Mesothelial cell of epicardium (in vitro differentiated cells): ENCODE results near the gene NCOA1. TPM values are rescaled to one million over a fixed set of nuclear protein-coding genes. Genes with fewer than 3 reads are reported as not detected.
"Not testable (repeated sequence)": the region's sequence is repeated elsewhere in the genome, so short reads cannot be mapped to it uniquely, and the experiment has no call there.

Source experiments
- DNase-seq, 2 experiments: peaks; one replicate each; pipeline ENCODE4 v3.0.0; 2021; ENCODE audit warnings: low spot score in 2 of 2; ENCODE audit not compliant: unreplicated experiment in 2 of 2
- H3K27ac Mint-ChIP-seq: 2 replicates; pipeline ENCODE4 v1.8.0; 2021; ENCODE audit warnings: mixed read lengths
- H3K27me3 Mint-ChIP-seq: 2 replicates; pipeline ENCODE4 v1.8.0; 2021; ENCODE audit warnings: low read depth, mixed read lengths
- H3K36me3 Mint-ChIP-seq: 2 replicates; pipeline ENCODE4 v1.8.0; 2021; ENCODE audit warnings: mixed read lengths
- H3K4me1 Mint-ChIP-seq: 2 replicates; pipeline ENCODE4 v1.8.0; 2021; ENCODE audit warnings: mixed read lengths
- H3K4me3 Mint-ChIP-seq: 2 replicates; pipeline ENCODE4 v1.8.0; 2021; ENCODE audit warnings: mild to moderate bottlenecking, moderate library complexity, mixed read lengths
- H3K9me3 Mint-ChIP-seq: 2 replicates; pipeline ENCODE4 v1.8.0; 2021; ENCODE audit warnings: mixed read lengths
- total RNA-seq: library from RNA; stranded (reverse); gene quantifications from 3 replicates; pipeline ENCODE4 v1.2.1, GENCODE V29; 2021
- TF ChIP-seq, protein P1 (sequence below): fragments of 200-600 bp; sonication (generic); IDR thresholded peaks from one replicate; pipeline ENCODE4 v1.5.0; 2021; ENCODE audit warnings: antibody characterized with exemption; ENCODE audit not compliant: unreplicated experiment

The NCOA1 gene
- total RNA-seq, 1 donor from 2014 or later: 35.1 TPM

DNA sequence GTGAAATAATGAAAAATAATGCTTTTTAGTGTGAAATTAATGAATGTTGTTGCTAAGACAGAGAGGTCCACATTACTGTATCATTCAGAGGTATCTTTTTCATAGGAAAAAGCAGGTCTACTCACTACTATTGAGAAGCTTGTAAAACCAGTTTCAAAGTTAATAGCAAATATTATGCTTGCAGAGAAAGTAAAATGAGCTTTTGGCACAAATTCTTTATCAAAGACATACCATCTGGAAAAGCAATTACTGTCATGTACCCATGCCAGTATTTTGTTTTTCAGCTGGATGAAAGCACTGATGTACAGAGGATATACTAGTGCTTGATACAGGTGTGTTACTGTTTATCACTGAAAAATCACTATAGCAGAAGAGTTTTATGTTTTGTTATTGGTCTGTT, 77.5 kb downstream of the NCOA1 start:
- Mint-ChIP-seq H3K36me3 (peaks cover 22% of the 10 kb centered on the region), H3K27me3 (no peaks in the 10 kb centered on the region), H3K27ac (peak overlapping the region; percentile 32), H3K4me3 (no peak overlapping the region), H3K4me1 (peaks cover 17% of the 10 kb centered on the region), H3K9me3 (no peaks in the 10 kb centered on the region)
- no peak for DNase-seq
- TF ChIP-seq, protein P1, sequence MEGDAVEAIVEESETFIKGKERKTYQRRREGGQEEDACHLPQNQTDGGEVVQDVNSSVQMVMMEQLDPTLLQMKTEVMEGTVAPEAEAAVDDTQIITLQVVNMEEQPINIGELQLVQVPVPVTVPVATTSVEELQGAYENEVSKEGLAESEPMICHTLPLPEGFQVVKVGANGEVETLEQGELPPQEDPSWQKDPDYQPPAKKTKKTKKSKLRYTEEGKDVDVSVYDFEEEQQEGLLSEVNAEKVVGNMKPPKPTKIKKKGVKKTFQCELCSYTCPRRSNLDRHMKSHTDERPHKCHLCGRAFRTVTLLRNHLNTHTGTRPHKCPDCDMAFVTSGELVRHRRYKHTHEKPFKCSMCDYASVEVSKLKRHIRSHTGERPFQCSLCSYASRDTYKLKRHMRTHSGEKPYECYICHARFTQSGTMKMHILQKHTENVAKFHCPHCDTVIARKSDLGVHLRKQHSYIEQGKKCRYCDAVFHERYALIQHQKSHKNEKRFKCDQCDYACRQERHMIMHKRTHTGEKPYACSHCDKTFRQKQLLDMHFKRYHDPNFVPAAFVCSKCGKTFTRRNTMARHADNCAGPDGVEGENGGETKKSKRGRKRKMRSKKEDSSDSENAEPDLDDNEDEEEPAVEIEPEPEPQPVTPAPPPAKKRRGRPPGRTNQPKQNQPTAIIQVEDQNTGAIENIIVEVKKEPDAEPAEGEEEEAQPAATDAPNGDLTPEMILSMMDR: no peak

GRCh38 chr2:24569565-24569964, 78.5 kb downstream of the NCOA1 start:
- not testable (repeated sequence) for H3K9me3 Mint-ChIP-seq, H3K27me3 Mint-ChIP-seq
- H3K4me1 Mint-ChIP-seq: peaks cover 17% of the 10 kb centered on the region

GRCh38 chr2:24570225-24570624, 79.2 kb downstream of the NCOA1 start:
- Mint-ChIP-seq H3K4me3 (no peak overlapping the region), H3K27me3 (no peaks in the 10 kb centered on the region), H3K4me1 (peaks cover 17% of the 10 kb centered on the region), H3K36me3 (peaks cover 18% of the 10 kb centered on the region), H3K27ac (no peak overlapping the region), H3K9me3 (no peaks in the 10 kb centered on the region)
- TF ChIP-seq, protein P1: no peak
- no peak for DNase-seq

More at GRCh38 chr2:24569565-24569964, 78.5 kb downstream of the NCOA1 start:
- not testable (repeated sequence) for DNase-seq, H3K4me3 Mint-ChIP-seq, H3K27ac Mint-ChIP-seq
- peaks cover 22% of the 10 kb centered on the region for H3K36me3 Mint-ChIP-seq

DNA sequence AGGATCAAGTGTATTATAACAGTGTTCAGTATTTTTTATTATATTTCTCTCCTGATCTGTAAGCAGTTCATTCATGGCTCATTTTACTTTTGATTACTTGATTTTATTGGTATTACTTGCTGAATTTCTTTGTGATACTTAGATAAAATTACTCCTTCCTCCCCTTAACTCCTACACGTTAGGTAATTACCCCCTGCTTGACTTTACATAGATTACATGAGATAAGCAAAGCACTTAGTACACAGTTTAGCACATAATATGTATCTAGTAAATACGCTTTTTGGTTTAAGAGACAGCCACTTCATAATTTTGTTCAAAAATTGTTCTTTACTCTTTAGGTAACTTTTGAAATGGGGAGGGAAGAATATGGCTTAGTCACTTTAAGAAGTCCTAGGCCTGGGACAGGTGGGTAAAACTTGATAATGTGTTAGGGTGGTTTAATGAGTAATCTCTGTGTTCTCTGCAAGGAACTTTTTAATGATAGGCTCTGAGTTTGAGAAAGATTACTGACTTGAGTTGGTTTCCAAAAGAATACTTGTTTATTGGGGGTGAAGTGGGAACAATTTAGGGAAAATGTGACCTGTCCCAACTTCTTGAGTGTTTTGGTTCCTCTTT, 80.9 kb downstream of the NCOA1 start:
- H3K27me3 Mint-ChIP-seq: no peaks in the 10 kb centered on the region
- H3K27ac Mint-ChIP-seq: no peak overlapping the region
- TF ChIP-seq, protein P1: no peak
- peaks cover 3% of the 10 kb centered on the region for H3K36me3 Mint-ChIP-seq
- no peaks in the 10 kb centered on the region for H3K9me3 Mint-ChIP-seq
- DNase-seq: no peak
- H3K4me1 Mint-ChIP-seq: peaks cover 19% of the 10 kb centered on the region
- H3K4me3 Mint-ChIP-seq: no peak overlapping the region

DNA sequence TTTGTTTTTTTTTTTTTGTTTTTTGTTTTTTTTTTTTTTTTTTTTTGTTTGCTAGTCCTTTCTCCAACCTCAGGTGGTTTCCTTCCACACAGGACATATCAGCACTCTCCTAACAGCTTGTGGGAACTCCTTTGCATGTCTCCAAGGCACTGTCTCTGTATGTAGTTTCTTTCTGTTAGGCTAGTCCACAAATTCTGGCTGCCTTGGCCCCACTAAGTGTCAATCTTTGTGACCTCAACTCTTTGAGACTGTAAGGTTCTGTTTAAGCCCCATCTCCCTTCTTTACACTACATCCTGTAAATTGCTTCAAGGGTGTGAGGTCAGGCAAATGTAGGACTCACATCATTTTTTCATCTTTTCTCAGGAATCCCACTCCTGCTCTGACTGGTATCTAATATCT, 85.1 kb downstream of the NCOA1 start:
- DNase-seq: no peak
- Mint-ChIP-seq H3K27me3 (no peaks in the 10 kb centered on the region), H3K4me3 (no peak overlapping the region), H3K4me1 (peaks cover 4% of the 10 kb centered on the region), H3K36me3 (peaks cover 16% of the 10 kb centered on the region), H3K9me3 (peaks cover 15% of the 10 kb centered on the region), H3K27ac (no peak overlapping the region)
- TF ChIP-seq, protein P1: no peak

DNA sequence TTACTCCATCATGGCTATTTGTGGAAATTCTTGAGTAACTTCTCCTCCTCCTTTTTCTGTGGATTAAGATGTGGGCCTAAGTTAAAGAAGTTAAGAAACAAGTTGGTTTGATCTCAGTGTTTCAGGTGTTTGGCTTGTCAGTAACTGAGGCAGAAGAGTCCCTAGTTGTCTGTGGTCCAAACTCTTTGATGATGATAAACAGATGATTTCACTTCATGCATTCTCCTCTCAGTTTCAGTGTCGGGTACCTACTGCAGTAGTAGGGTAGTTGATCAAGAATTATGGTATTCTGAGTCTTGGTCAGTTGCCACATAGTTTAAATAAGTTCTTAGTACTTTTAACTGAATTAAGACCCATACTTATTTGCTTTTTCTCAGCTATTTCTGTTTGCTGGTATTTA, 85.6 kb downstream of the NCOA1 start:
- no peak overlapping the region for H3K4me3 Mint-ChIP-seq
- TF ChIP-seq, protein P1: no peak
- peaks cover 20% of the 10 kb centered on the region for H3K36me3 Mint-ChIP-seq
- H3K27me3 Mint-ChIP-seq: no peaks in the 10 kb centered on the region
- H3K9me3 Mint-ChIP-seq: peaks cover 20% of the 10 kb centered on the region
- H3K27ac Mint-ChIP-seq: no peak overlapping the region
- DNase-seq: no peak
- H3K4me1 Mint-ChIP-seq: peaks cover 4% of the 10 kb centered on the region
